DND-41 (cell line): ENCODE results near the gene IFITM2.
"Not testable (repeated sequence)": the region's sequence is repeated elsewhere in the genome, so short reads cannot be mapped to it uniquely, and the experiment has no call there.

ENCODE experiments used
- ATAC-seq: fragments of 200-7000 bp; cut with Tn5 transposase; 3 replicates; pipeline ENCODE4 v1.9.1; 2021; ENCODE audit warnings: low read depth; ENCODE audit not compliant: insufficient read depth
- DNase-seq: peaks from one replicate; pipeline ENCODE4 v3.0.0-alpha.2; 2020
- H2AFZ ChIP-seq: 2 replicates; pipeline ENCODE4 v1.6.0; 2012; ENCODE audit warnings: low read depth, low read length
- H3K27ac ChIP-seq: 2 replicates; pipeline ENCODE4 v1.5.1; 2012; ENCODE audit warnings: low read length, inconsistent platforms
- H3K27me3 ChIP-seq: fragments of 200-600 bp; sonication (generic); 2 replicates; pipeline ENCODE4 v1.6.0; 2012; ENCODE audit warnings: low read length, mild to moderate bottlenecking, inconsistent platforms; ENCODE audit not compliant: insufficient read depth, poor library complexity
- H3K36me3 ChIP-seq: 2 replicates; pipeline ENCODE4 v1.5.1; 2012; ENCODE audit warnings: low read length, inconsistent platforms; ENCODE audit not compliant: insufficient read depth
- H3K4me1 ChIP-seq: 2 replicates; pipeline ENCODE4 v1.5.1; 2012; ENCODE audit warnings: mild to moderate bottlenecking, low read length; ENCODE audit not compliant: insufficient read depth
- H3K4me2 ChIP-seq: 2 replicates; pipeline ENCODE4 v1.6.0; 2012; ENCODE audit warnings: mild to moderate bottlenecking, moderate library complexity, low read length, inconsistent platforms; ENCODE audit not compliant: insufficient read depth
- H3K4me3 ChIP-seq, 2 experiments: fragments of 200-600 bp in 1 of 2; shearing (Covaris generic) in 1 of 2; 2 replicates each; pipeline ENCODE4 v1.5.1; 2012 to 2016; ENCODE audit warnings: inconsistent platforms in 2 of 2, low read length in 2 of 2, mild to moderate bottlenecking in 2 of 2, low read depth in 1 of 2, moderate library complexity in 1 of 2
- H3K79me2 ChIP-seq: 2 replicates; pipeline ENCODE4 v1.6.0; 2012; ENCODE audit warnings: low read length, inconsistent platforms; ENCODE audit not compliant: insufficient read depth
- H3K9ac ChIP-seq: 2 replicates; pipeline ENCODE4 v1.6.0; 2012; ENCODE audit warnings: low read depth, mild to moderate bottlenecking, inconsistent platforms, low read length, moderate library complexity
- H3K9me3 ChIP-seq: 2 replicates; pipeline ENCODE4 v1.5.1; 2012; ENCODE audit warnings: low read length, moderate library complexity, mild to moderate bottlenecking, inconsistent platforms; ENCODE audit not compliant: insufficient read depth, severe bottlenecking
- H4K20me1 ChIP-seq: 2 replicates; pipeline ENCODE4 v1.6.0; 2012; ENCODE audit warnings: low read length; ENCODE audit not compliant: insufficient read depth
- CTCF ChIP-seq: IDR thresholded peaks from 2 replicates; pipeline ENCODE4 v1.5.1; 2012; ENCODE audit warnings: borderline replicate concordance, low read length, moderate library complexity, mild to moderate bottlenecking; ENCODE audit not compliant: poor library complexity, severe bottlenecking; ENCODE audit errors: extremely low read depth
- EZH2 ChIP-seq: IDR thresholded peaks from 3 replicates; pipeline ENCODE4 v1.6.1; 2012; ENCODE audit warnings: borderline replicate concordance, low read depth, mild to moderate bottlenecking, moderate library complexity, low read length, inconsistent platforms; ENCODE audit not compliant: severe bottlenecking

IFITM2 gene

GRCh38 chr11:330694-331357 lies 23.2 kb downstream of the IFITM2 start:
- TF ChIP-seq CTCF (no peak), EZH2 (no peak)
- Histone ChIP-seq H3K36me3 (no peaks in the 10 kb centered on the region), H3K27me3 (no peaks in the 10 kb centered on the region), H3K4me3 (peak overlapping the region in 1 of 2 experiments; percentile 50; a peak in 2 of 4 replicates), H4K20me1 (no peaks in the 10 kb centered on the region), H2AFZ (peak overlapping the region; percentile 5; the same call in 1 of the 2 replicates), H3K27ac (peak overlapping the region; percentile 87), H3K4me2 (peak overlapping the region; percentile 69), H3K4me1 (peaks cover 84% of the 10 kb centered on the region), H3K79me2 (no peaks in the 10 kb centered on the region), H3K9ac (peak overlapping the region; percentile 47), H3K9me3 (no peaks in the 10 kb centered on the region)
- DNase-seq: peak; percentile 89
- peak; percentile 62 for ATAC-seq

GRCh38 chr11:331358-332060 lies 23.9 kb downstream of the IFITM2 start:
- no peaks in the 10 kb centered on the region for H3K79me2 ChIP-seq
- no peaks in the 10 kb centered on the region for H4K20me1 ChIP-seq
- H3K9ac ChIP-seq: peak overlapping the region; percentile 47
- DNase-seq (peak; percentile 84), ATAC-seq (peak; percentile 27)
- peak overlapping the region; percentile 69 for H3K4me2 ChIP-seq
- H3K27me3 ChIP-seq: no peaks in the 10 kb centered on the region
- 0 out of 2 replicates have a peak overlapping the region, but pooled peaks have one; percentile 4 for H2AFZ ChIP-seq
- peak overlapping the region in 1 of 2 experiments; percentile 50; a peak in 2 of 4 replicates for H3K4me3 ChIP-seq
- no peaks in the 10 kb centered on the region for H3K9me3 ChIP-seq
- peaks cover 89% of the 10 kb centered on the region for H3K4me1 ChIP-seq
- H3K36me3 ChIP-seq: no peaks in the 10 kb centered on the region
- H3K27ac ChIP-seq: peak overlapping the region; percentile 87
- TF ChIP-seq EZH2: no peak
- no peak for TF ChIP-seq CTCF

- TF ChIP-seq EZH2 (no peak), CTCF (no peak)
- Histone ChIP-seq H3K4me1 (peaks cover 90% of the 10 kb centered on the region), H3K4me2 (0 out of 2 replicates have a peak overlapping the region, but pooled peaks have one; percentile 7)
Measured at GRCh38 chr11:332651-333480, 25.2 kb downstream of the IFITM2 start.

GRCh38 chr11:333616-334263 lies 26.1 kb downstream of the IFITM2 start:
- H3K9me3 ChIP-seq, ATAC-seq, H3K27ac ChIP-seq, H3K4me2 ChIP-seq, DNase-seq, H3K36me3 ChIP-seq, H2AFZ ChIP-seq, H4K20me1 ChIP-seq, H3K4me3 ChIP-seq, H3K9ac ChIP-seq, H3K79me2 ChIP-seq, H3K27me3 ChIP-seq: not testable (repeated sequence)
- peaks cover 81% of the 10 kb centered on the region for H3K4me1 ChIP-seq

More at GRCh38 chr11:332651-333480, 25.2 kb downstream of the IFITM2 start:
- ATAC-seq (no peak), DNase-seq (peak; percentile 64)
- H3K79me2 ChIP-seq: no peaks in the 10 kb centered on the region
- H3K27me3 ChIP-seq: no peaks in the 10 kb centered on the region
- no peaks in the 10 kb centered on the region for H4K20me1 ChIP-seq
- H3K4me3 ChIP-seq: no peak overlapping the region
- H3K27ac ChIP-seq: peak overlapping the region; percentile 68
- no peaks in the 10 kb centered on the region for H3K36me3 ChIP-seq
- no peaks in the 10 kb centered on the region for H3K9me3 ChIP-seq
- H3K9ac ChIP-seq: 0 out of 2 replicates have a peak overlapping the region, but pooled peaks have one; percentile 22
- H2AFZ ChIP-seq: no peak overlapping the region
